Smooth muscle cell (in vitro differentiated cells): Measurements from ENCODE around the gene ABL1. TPM values are rescaled to one million over a fixed set of nuclear protein-coding genes. Genes with fewer than 3 reads are reported as not detected.

ENCODE experiments used
- DNase-seq: peaks from one replicate; lab custom pipeline; 2025; ENCODE audit not compliant: unreplicated experiment; lab: John Stamatoyannopoulos, UW
- H2AFZ ChIP-seq: fragments of 200-600 bp; sonication (generic); 2 replicates; pipeline ENCODE4 v1.6.0; 2016; ENCODE audit warnings: antibody characterized with exemption, low read depth, mild to moderate bottlenecking
- H3F3A ChIP-seq: fragments of 200-600 bp; sonication (generic); 2 replicates; pipeline ENCODE4 v1.6.0; 2017; ENCODE audit warnings: antibody characterized with exemption, low read depth
- H3K27ac ChIP-seq: fragments of 200-600 bp; sonication (generic); 2 replicates; pipeline ENCODE4 v1.5.1; 2016; ENCODE audit warnings: low read depth, mild to moderate bottlenecking
- H3K27me3 ChIP-seq: fragments of 200-600 bp; sonication (generic); 2 replicates; pipeline ENCODE4 v1.6.1; 2016; ENCODE audit warnings: low read depth, mild to moderate bottlenecking
- H3K36me3 ChIP-seq: fragments of 200-600 bp; sonication (generic); 2 replicates; pipeline ENCODE4 v1.5.1; 2016; ENCODE audit warnings: low read depth
- H3K4me1 ChIP-seq: fragments of 200-600 bp; sonication (generic); 2 replicates; pipeline ENCODE4 v1.5.1; 2016; ENCODE audit warnings: low read depth
- H3K4me2 ChIP-seq: fragments of 200-600 bp; sonication (generic); 2 replicates; pipeline ENCODE4 v1.6.0; 2016; ENCODE audit warnings: mild to moderate bottlenecking
- H3K4me3 ChIP-seq: fragments of 200-600 bp; sonication (generic); 2 replicates; pipeline ENCODE4 v1.5.1; 2016; ENCODE audit warnings: mild to moderate bottlenecking
- H3K79me2 ChIP-seq: fragments of 200-600 bp; sonication (generic); 2 replicates; pipeline ENCODE4 v1.6.0; 2016; ENCODE audit warnings: low read depth, mild to moderate bottlenecking
- H3K9ac ChIP-seq: fragments of 200-600 bp; sonication (generic); 2 replicates; pipeline ENCODE4 v1.6.0; 2016; ENCODE audit warnings: low read depth
- H3K9me3 ChIP-seq: fragments of 200-600 bp; sonication (generic); replicated peaks from 2 replicates; pipeline ENCODE4 v1.5.1; 2016; ENCODE audit warnings: low read depth
- H4K20me1 ChIP-seq: fragments of 200-600 bp; sonication (generic); 2 replicates; pipeline ENCODE4 v1.6.0; 2016; ENCODE audit warnings: low read depth
- WGBS: methylation state at CpG from one replicate; pipeline ENCODE4 v1.1.7; 2016; ENCODE audit warnings: low lambda C conversion rate; 5-methylcytosine and 5-hydroxymethylcytosine counted together
- polyA plus RNA-seq: library from polyadenylated mRNA; unstranded; fragments of >200 nt; fragmentation: Nextera tagmentation; extraction: Ambion mirVana; gene quantifications from 2 replicates; pipeline ENCODE4 v1.2.1, GENCODE V29; 2016
- total RNA-seq: library from RNA; depleted of rRNA; stranded (reverse); fragments of >200 nt; gene quantifications from 2 replicates; pipeline ENCODE4 v1.2.3, GENCODE V29; 2014
- TF ChIP-seq, protein P1 (sequence below): fragments of 200-600 bp; sonication (generic); IDR thresholded peaks from 2 replicates; pipeline ENCODE4 v1.5.1; 2017; ENCODE audit warnings: borderline replicate concordance, mild to moderate bottlenecking, antibody characterized with exemption; ENCODE audit not compliant: insufficient read depth, poor library complexity, severe bottlenecking

The ABL1 gene
- total and polyA plus RNA-seq, 2 experiments from 2014 or later = 38.2 to 51.0 TPM

- no peak overlapping the region for H3K27ac ChIP-seq
- no peaks in the 10 kb centered on the region for H3K27me3 ChIP-seq
- H3F3A ChIP-seq = no peaks in the 10 kb centered on the region
- H3K4me2 ChIP-seq = no peak overlapping the region
- no peak for DNase-seq
- H3K79me2 ChIP-seq = no peaks in the 10 kb centered on the region
- H3K4me1 ChIP-seq = peaks cover 5% of the 10 kb centered on the region
- no peaks in the 10 kb centered on the region for H3K36me3 ChIP-seq
- H4K20me1 ChIP-seq = no peaks in the 10 kb centered on the region
- no peak overlapping the region for H2AFZ ChIP-seq
- H3K9ac ChIP-seq = no peak overlapping the region
- TF ChIP-seq, protein P1, sequence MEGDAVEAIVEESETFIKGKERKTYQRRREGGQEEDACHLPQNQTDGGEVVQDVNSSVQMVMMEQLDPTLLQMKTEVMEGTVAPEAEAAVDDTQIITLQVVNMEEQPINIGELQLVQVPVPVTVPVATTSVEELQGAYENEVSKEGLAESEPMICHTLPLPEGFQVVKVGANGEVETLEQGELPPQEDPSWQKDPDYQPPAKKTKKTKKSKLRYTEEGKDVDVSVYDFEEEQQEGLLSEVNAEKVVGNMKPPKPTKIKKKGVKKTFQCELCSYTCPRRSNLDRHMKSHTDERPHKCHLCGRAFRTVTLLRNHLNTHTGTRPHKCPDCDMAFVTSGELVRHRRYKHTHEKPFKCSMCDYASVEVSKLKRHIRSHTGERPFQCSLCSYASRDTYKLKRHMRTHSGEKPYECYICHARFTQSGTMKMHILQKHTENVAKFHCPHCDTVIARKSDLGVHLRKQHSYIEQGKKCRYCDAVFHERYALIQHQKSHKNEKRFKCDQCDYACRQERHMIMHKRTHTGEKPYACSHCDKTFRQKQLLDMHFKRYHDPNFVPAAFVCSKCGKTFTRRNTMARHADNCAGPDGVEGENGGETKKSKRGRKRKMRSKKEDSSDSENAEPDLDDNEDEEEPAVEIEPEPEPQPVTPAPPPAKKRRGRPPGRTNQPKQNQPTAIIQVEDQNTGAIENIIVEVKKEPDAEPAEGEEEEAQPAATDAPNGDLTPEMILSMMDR = no peak
- H3K9me3 ChIP-seq = no peaks in the 10 kb centered on the region
- WGBS = 91% methylated on average over 31 of the region's 31 CpGs
- H3K4me3 ChIP-seq = no peak overlapping the region
These were observed 87.2 kb downstream of the ABL1 start for GRCh38 chr9:130921989-130922892.

DNA sequence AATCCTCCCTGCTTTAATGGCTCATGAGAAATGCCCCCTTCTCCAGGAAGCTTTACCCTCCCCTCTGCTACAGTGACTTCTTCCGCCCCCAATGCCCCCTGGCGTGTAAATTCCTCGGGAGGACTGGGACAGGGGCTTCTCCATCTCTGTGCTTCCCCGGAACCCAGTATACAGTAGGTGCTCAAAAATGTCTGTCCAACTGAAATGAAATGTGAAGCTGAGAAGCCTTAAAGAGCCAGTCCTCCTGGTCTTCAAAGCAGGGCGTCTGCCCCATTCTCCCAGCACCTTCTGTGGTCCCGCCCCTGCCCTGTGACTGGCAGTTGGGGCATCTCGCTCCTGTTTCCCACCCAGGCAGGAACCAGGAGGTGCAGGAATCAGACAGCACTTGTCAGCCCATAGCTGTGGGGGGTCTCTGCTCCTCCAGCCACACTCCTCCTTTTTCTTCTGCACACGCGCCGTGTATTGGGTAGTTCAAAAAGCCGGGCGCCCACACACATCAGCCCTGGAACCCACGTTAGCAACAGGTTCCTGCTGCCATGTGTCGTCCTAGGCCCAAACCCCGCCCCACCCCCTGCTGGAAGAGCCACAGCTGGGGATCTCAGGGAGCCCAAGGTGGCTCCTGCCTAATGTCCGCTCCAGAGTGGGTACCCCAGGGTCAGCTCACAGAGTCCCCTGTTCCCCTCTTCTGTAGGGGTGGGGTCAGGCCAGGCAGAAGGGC lies 88.0 kb downstream of the ABL1 start:
- no peak overlapping the region for H3K9ac ChIP-seq
- H3K27me3 ChIP-seq = no peaks in the 10 kb centered on the region
- H3K79me2 ChIP-seq = no peaks in the 10 kb centered on the region
- H3K4me2 ChIP-seq = no peak overlapping the region
- H3K4me1 ChIP-seq = peaks cover 7% of the 10 kb centered on the region
- H3K4me3 ChIP-seq = no peak overlapping the region
- no peaks in the 10 kb centered on the region for H3K9me3 ChIP-seq
- no peak for DNase-seq
- H2AFZ ChIP-seq = no peak overlapping the region
- 90% methylated on average over 16 of the region's 16 CpGs for WGBS
- no peaks in the 10 kb centered on the region for H3K36me3 ChIP-seq
- H4K20me1 ChIP-seq = no peaks in the 10 kb centered on the region
- no peaks in the 10 kb centered on the region for H3F3A ChIP-seq
- TF ChIP-seq, protein P1 = no peak
- no peak overlapping the region for H3K27ac ChIP-seq

DNA sequence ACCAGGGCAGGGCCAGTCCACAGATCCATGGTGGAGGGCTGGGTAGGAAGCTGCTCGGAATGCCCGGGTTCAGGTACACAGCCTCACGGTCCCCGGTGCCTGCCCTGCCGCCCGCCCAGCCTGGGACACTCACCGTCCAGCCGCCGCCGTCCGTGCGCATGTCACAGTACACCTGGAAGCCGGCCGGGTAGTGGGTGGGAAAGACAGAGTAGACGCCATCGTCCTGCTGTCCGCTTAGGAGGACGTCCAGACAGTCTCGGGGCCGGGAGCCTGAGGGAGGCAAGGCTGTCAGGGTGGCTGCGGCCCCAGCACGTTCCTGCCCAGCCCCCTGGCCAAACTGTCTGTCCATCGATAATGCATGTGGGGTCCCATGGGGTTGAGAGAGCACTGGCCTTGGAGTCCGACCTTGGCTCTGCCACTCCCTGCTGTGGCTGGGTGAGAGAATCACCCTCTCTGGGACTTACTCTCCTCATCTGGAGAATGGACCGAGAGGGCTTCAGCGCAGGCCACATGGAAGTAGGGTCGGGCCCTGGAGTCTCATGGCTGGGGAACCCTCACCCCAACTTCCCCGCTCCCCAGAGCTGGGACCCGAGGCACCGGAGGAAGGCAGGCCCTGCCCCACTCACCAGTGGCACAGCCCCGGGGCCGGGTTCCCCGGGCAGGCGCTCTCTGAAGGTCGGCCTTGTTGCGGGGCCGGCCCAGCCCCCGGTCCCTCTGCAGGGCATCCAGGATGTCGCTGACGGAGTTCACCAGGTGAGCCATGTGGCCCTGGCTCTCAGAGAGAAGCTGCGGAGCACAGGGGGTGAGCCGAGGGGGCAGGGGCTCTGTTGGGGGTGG lies 88.8 kb downstream of the ABL1 start:
- no peak for DNase-seq

More for the DNA sequence above, 88.8 kb downstream of the ABL1 start:
- no peak overlapping the region for H3K27ac ChIP-seq
- H3K4me2 ChIP-seq = no peak overlapping the region
- no peaks in the 10 kb centered on the region for H3F3A ChIP-seq
- H2AFZ ChIP-seq = no peak overlapping the region
- H3K27me3 ChIP-seq = no peaks in the 10 kb centered on the region
- no peak overlapping the region for H3K4me3 ChIP-seq
- H3K9me3 ChIP-seq = no peaks in the 10 kb centered on the region
- H4K20me1 ChIP-seq = no peaks in the 10 kb centered on the region
- H3K79me2 ChIP-seq = no peaks in the 10 kb centered on the region
- H3K36me3 ChIP-seq = no peaks in the 10 kb centered on the region
- H3K4me1 ChIP-seq = peaks cover 11% of the 10 kb centered on the region
- 95% methylated on average over 41 of the region's 42 CpGs for WGBS
- H3K9ac ChIP-seq = no peak overlapping the region
- TF ChIP-seq, protein P1 = no peak
